A673 (cell line): ENCODE data around the gene ANP32E.

Experiments used
- EZH2 ChIP-seq: fragments of 200-600 bp; sonication (generic); IDR thresholded peaks from 2 replicates; pipeline ENCODE4 v1.6.1; 2017; ENCODE audit warnings: borderline replicate concordance, low read depth, mild to moderate bottlenecking, mixed read lengths, antibody characterized with exemption, low read length; ENCODE audit not compliant: poor library complexity, severe bottlenecking
- TF ChIP-seq, protein P1 (sequence below): fragments of 300-800, 200-600 bp; sonication (generic); conservative IDR thresholded peaks from 2 replicates; pipeline ENCODE4 v1.5.1; 2017; ENCODE audit warnings: low read depth, mild to moderate bottlenecking, antibody characterized with exemption, low read length, moderate library complexity, mixed read lengths

DNA sequence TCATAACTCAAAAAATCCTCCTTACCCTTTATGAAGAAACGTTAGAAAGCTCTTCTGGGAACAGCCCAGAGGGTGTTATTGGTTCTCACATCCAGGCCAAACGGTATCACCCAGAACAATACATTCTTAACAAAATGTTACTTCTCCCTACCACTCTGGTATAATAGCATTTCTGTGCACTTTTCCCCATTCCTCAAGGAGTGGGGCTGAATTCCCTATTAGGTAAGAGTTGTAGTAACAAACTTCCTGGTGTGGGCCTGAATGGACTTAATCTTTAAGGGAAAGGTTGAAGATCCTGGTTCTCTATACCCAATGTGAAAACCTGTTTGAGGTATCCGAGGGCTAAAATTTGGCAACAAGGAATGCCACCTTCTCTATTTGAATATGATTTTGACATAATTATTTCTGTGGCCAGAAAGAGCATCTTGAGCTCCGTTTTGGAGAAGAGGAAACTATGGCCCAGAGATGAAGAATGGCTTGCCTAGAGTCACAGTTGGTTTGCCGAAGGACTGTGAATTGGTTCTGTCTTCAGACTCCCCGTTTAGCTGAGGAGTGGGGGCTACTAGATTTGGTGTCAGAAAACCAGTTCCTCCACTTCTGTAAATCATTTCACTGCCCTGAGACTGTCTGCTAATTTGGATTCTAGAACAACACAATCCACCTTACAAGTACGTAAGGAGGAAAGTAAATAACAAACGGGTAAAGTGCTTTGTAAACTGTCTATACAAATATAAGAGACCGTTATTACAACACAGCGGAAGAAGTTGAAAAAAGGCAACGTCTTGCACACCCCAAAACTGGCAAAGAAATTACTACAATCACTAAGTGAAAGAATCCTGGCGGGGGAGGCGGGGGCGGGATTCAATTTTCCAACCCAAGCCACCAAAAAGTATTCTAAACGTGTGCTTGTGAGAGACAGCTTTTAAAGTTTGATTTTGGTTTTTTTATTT is 2.3 kb downstream of the ANP32E start:
- TF ChIP-seq, protein P1, sequence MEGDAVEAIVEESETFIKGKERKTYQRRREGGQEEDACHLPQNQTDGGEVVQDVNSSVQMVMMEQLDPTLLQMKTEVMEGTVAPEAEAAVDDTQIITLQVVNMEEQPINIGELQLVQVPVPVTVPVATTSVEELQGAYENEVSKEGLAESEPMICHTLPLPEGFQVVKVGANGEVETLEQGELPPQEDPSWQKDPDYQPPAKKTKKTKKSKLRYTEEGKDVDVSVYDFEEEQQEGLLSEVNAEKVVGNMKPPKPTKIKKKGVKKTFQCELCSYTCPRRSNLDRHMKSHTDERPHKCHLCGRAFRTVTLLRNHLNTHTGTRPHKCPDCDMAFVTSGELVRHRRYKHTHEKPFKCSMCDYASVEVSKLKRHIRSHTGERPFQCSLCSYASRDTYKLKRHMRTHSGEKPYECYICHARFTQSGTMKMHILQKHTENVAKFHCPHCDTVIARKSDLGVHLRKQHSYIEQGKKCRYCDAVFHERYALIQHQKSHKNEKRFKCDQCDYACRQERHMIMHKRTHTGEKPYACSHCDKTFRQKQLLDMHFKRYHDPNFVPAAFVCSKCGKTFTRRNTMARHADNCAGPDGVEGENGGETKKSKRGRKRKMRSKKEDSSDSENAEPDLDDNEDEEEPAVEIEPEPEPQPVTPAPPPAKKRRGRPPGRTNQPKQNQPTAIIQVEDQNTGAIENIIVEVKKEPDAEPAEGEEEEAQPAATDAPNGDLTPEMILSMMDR = no peak
- no peak for TF ChIP-seq EZH2
